Measurements from ENCODE around the gene HELQ.

Gene HELQ

DNA sequence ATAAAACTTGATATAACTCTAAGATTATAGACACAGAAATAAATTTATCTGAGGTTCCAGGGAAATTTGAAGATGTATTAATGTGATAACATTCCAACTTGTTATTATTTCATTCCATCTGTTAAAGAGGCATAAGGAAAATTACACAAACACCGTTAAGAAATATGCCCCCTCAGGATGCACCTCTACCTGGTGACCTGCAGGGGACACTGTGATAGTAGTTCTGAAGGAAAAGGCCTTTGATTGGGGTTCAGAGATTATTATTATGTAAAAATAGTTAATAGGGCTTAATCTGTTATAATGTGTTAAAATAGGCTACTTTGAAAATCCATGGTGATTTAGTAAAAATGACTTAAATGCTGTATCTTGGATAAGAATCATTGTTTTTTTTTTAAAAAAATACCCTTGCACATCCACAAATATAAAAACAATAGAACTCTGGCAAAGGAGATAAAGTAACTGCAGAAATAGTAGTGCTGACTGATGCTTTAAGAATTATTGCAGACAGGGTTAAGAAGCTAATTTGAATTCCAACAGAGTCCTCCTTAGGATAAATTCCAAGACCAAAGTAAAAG, 35.3 kb upstream of the HELQ start:
- no peak for DNase-seq
- H3K9me3 ChIP-seq: no peaks in the 10 kb centered on the region
- TF ChIP-seq, protein P1, sequence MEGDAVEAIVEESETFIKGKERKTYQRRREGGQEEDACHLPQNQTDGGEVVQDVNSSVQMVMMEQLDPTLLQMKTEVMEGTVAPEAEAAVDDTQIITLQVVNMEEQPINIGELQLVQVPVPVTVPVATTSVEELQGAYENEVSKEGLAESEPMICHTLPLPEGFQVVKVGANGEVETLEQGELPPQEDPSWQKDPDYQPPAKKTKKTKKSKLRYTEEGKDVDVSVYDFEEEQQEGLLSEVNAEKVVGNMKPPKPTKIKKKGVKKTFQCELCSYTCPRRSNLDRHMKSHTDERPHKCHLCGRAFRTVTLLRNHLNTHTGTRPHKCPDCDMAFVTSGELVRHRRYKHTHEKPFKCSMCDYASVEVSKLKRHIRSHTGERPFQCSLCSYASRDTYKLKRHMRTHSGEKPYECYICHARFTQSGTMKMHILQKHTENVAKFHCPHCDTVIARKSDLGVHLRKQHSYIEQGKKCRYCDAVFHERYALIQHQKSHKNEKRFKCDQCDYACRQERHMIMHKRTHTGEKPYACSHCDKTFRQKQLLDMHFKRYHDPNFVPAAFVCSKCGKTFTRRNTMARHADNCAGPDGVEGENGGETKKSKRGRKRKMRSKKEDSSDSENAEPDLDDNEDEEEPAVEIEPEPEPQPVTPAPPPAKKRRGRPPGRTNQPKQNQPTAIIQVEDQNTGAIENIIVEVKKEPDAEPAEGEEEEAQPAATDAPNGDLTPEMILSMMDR (IDR thresholded peaks at IDR 0.05): peak; percentile 22 to 40
- intact Hi-C loops (cut with DNase I; ENCODE audit: low total_unique reads): no loop called here
- H3K27ac ChIP-seq: no peak overlapping the region
- H3K4me3 ChIP-seq: no peak overlapping the region
- H3K27me3 ChIP-seq: peaks cover 0 to 3% of the 10 kb centered on the region in 2 donors
- no peaks in the 10 kb centered on the region for H3K36me3 ChIP-seq
- peaks cover 0 to 2% (median 0%) of the 10 kb centered on the region in 4 donors for H3K4me1 ChIP-seq

DNA sequence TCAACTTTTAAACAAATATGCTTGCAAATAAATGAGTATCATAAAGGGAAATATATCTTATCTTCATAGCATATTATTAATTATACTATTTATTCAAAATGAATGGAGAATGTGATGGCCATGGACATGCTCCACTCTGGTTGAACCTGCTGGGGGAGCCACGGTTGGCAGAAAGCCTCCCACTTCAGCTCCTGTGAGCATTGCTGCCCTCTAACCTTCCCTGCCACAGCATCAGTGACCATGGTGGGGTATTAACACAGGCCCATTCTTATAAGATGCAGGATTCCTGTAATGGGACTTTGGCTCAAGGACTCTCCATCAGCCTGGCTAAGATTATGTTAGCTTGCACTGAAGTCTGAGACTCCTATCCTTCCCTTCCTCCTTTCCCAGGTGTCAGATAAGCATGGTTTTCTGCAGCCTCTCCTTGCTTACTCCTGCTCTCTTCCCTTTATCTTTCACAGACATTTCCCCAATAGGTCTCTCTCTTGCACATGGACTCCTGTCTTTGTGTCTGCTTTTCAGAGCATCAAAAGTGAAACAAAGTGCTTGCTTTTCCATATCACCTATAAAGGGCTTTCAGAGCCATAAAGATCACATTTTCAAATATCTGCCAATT, 34.2 kb upstream of the HELQ start:
- Histone ChIP-seq H3K4me3 (no peak overlapping the region), H3K4me1 (peaks cover 0 to 9% (median 3%) of the 10 kb centered on the region in 4 donors), H3K36me3 (no peaks in the 10 kb centered on the region), H3K27ac (no peak overlapping the region), H3K9me3 (no peaks in the 10 kb centered on the region), H3K27me3 (peaks cover 0 to 3% of the 10 kb centered on the region in 2 donors)
- TF ChIP-seq, protein P1 (IDR thresholded peaks at IDR 0.05): no peak
- intact Hi-C loops (cut with DNase I; ENCODE audit: low total_unique reads): no loop called here
- DNase-seq: no peak

DNA sequence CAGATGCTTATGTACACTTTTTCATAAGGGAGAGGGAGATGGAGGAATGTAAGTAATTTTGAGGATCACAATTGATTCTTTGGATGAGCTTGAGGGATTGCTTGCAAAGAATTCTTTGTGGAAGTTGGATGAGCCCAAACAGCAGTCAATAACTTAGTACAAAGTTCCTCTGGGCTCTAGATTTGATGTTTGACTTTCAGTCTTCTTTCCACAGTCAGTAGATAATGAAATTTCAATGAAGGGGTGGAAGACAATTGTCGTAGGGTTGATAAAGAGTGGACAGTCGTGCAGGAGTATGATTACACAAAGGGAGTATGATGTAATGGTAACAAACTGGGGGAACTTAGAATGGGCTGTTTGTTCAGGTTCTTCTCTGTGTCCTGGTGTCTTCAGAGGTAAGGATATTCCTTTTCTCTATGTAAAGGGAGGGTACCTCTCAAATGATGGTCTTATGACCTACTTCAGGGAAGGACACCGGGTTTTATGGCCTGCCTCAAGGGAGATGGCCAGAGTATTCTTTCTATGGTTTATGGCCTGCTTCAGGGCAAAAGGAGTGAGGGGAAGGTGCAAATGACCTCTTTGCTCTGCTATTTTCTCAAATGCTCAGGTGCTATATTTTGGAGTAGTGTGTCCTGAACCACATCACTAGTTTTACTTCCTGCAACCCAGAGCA, 31.0 kb upstream of the HELQ start:
- no peak for DNase-seq
- no peaks in the 10 kb centered on the region for H3K9me3 ChIP-seq
- H3K4me3 ChIP-seq: no peak overlapping the region
- intact Hi-C loops (cut with DNase I; ENCODE audit: low total_unique reads): no loop called here
- peaks cover 0 to 20% (median 7%) of the 10 kb centered on the region in 4 donors for H3K4me1 ChIP-seq
- H3K36me3 ChIP-seq: no peaks in the 10 kb centered on the region
- peak overlapping the region; percentile 70 to 84 for H3K27ac ChIP-seq
- TF ChIP-seq, protein P1 (IDR thresholded peaks at IDR 0.05): no peak
- no peaks in the 10 kb centered on the region for H3K27me3 ChIP-seq

DNA sequence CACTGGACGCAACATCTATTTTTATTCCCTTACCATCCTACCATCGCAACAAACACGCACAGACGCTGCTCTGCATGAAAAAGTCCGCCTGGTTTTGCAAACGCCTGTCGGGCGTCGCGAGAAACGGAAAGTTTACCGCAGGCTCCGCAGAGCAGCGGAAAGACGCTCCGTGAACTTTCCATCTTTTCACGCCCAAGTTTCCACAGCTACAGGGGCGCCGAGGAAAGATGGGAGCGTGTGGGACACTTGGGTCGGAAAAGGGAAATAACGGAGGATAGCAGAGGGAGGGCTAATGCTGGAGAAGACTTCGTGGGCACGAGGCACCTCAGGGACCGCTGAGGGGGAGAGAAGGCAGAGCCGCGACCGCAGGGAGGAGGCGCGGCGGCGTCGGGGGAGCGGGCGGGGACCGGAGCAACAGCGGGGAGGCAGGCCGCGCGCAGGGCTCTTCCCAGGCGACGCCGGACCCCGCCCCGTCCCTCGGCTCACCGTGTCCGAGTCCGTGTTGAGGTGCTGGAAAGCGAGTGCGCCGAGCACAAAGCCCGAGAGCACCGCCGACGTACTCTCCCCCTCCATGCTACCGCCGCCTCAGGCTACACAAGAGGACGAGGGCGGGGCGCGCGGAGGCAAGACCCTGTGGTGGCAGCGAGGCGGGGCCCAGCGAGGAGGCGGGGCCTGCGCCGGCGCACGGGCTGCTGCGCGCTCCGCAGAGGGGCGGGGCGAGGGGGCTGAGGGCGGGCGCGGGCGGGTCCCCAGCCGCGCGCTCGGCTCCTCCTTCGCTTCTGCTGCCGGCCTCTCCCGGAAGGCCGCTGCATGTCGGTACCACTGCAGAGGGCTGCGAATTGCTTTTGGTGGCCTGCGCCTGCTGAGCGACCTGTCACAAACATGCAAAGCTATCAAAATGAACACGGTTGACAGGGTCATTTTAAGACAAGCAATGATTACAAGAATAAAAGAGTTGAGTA, 29.2 kb upstream of the HELQ start, which contains the start of gene ABRAXAS1:
ABRAXAS1 (minus strand) TSS at position 601 of the 962 bp plus-strand sequence; CDS start at position 573, 28 bp downstream.
- Histone ChIP-seq H3K9me3 (no peaks in the 10 kb centered on the region), H3K36me3 (peaks cover 0 to 13% (median 0%) of the 10 kb centered on the region in 3 donors), H3K4me1 (peaks cover 0 to 20% (median 7%) of the 10 kb centered on the region in 4 donors), H3K27ac (peak within 1 kb of the TSS; percentile 84 to 93), H3K4me3 (peak within 1 kb of the TSS; percentile 67 to 80), H3K27me3 (no peaks in the 10 kb centered on the region)
- DNase-seq: peak; percentile 96 to 98
- intact Hi-C loops (cut with DNase I; ENCODE audit: low total_unique reads): loop anchor here (2.0 kb wide), 1 partner anchor 30 kb away; the partner anchor contains the start of gene HELQ
- TF ChIP-seq, protein P1 (IDR thresholded peaks at IDR 0.05): no peak

DNA sequence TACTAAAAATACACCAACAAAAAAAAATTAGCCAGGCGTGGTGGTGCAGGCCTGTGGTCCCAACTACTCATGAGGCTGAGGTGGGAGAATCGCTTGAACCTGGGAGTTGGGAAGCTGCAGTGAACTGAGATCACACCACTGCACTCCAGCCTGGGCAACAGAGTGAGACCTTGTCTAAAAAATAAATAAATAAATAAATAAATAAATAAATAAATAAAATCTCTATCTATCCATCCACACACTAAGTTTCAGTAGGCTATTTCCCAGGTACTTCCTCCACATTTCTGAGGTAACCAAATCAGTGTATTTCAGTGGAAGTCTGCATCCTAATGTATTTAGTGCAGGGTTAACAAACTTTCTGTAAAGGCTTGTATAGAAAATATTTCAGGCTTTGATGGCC, 18.3 kb upstream of the HELQ start:
- no peaks in the 10 kb centered on the region for H3K9me3 ChIP-seq
- TF ChIP-seq, protein P1 (IDR thresholded peaks at IDR 0.05): no peak
- no peaks in the 10 kb centered on the region for H3K4me1 ChIP-seq
- intact Hi-C loops (cut with DNase I; ENCODE audit: low total_unique reads): no loop called here
- no peak for DNase-seq
- peaks cover 14 to 21% (median 15%) of the 10 kb centered on the region in 3 donors for H3K36me3 ChIP-seq
- no peaks in the 10 kb centered on the region for H3K27me3 ChIP-seq
- no peak overlapping the region for H3K27ac ChIP-seq
- H3K4me3 ChIP-seq: no peak overlapping the region

Data from tibial artery (tissue), 4 donors.